H1 (cell line): ENCODE data around the gene SLC2A13.

Experiments
- BCL11A ChIP-seq, 2 experiments: IDR thresholded peaks; one replicate each; pipeline ENCODE4 v1.6.1; 2011; ENCODE audit warnings: low read depth in 2 of 2, low read length in 2 of 2, mild to moderate bottlenecking in 2 of 2
- CTCF ChIP-seq, 3 experiments: IDR thresholded peaks; 1 replicate in 2 of 3; 2 replicates in 1 of 3; pipeline versions ENCODE4 v1.5.1 to v1.6.1; 2011; ENCODE audit warnings: low read length in 3 of 3, mild to moderate bottlenecking in 3 of 3, inconsistent platforms in 2 of 3, low read depth in 1 of 3, moderate library complexity in 1 of 3; ENCODE audit not compliant: insufficient read depth in 1 of 3; ENCODE audit errors: control extremely low read depth in 1 of 3
- EZH2 ChIP-seq: fragments of 200-600 bp; sonication (generic); IDR thresholded peaks from 2 replicates; pipeline ENCODE4 v1.7.1; 2012; ENCODE audit warnings: low read depth, mild to moderate bottlenecking, moderate library complexity, low read length, inconsistent platforms; ENCODE audit not compliant: severe bottlenecking
- POLR2AphosphoS5 ChIP-seq: IDR thresholded peaks from 2 replicates; pipeline ENCODE4 v1.6.1; 2011; ENCODE audit warnings: low read depth, low read length
- RXRA ChIP-seq: IDR thresholded peaks from 2 replicates; pipeline ENCODE4 v1.6.1; 2011; ENCODE audit warnings: low read depth, mild to moderate bottlenecking, low read length, moderate library complexity; ENCODE audit not compliant: insufficient read depth
- SP1 ChIP-seq: IDR thresholded peaks from 2 replicates; pipeline ENCODE4 v1.6.1; 2011; ENCODE audit warnings: low read depth, low read length
- TEAD4 ChIP-seq: IDR thresholded peaks from 2 replicates; pipeline ENCODE4 v1.6.1; 2012; ENCODE audit warnings: low read depth, low read length, inconsistent platforms, mixed read lengths
- YY1 ChIP-seq: IDR thresholded peaks from 2 replicates; pipeline ENCODE4 v1.6.1; 2011; ENCODE audit warnings: low read depth, mild to moderate bottlenecking, low read length

- TF ChIP-seq RXRA (no peak), YY1 (no peak), EZH2 (no peak), SP1 (no peak), POLR2AphosphoS5 (no peak), CTCF (IDR thresholded peaks at IDR 0.05; ENCODE audit: control extremely low read depth in 1 of 3, insufficient read depth in 1 of 3, low read depth in 1 of 3, low read length in 3 of 3) (no peak), BCL11A (IDR thresholded peaks at IDR 0.05; ENCODE audit: low read depth in 2 of 2, low read length in 2 of 2) (no peak), TEAD4 (no peak)
Measured at GRCh38 chr12:39779768-39780340, 326.0 kb downstream of the SLC2A13 start.
